ENCODE measurements around the gene PLA1A.

DNA sequence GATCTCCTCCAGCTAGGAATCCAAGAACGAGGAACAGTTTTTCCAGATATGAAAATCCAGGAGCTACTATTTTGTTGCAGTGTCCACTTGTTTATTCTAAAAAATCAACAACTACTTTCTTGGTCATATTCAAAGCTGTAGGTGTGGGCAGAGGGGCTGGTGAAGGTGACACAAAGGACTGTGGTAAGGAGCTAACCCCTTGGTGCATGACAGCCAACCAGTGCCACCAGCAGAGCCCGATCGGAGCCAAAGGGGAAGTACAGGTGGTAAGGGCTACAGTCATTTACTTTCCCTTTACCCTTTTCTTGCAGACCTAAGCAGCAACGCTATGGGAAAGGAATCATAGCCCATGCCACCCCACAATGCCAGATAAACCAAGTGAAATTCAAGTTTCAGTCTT is 30.7 kb downstream of the PLA1A start:
- TF ChIP-seq SIN3A (IDR thresholded peaks at IDR 0.05; ENCODE audit: borderline replicate concordance, insufficient read depth, low read length) (no peak), POLR2AphosphoS5 (IDR thresholded peaks at IDR 0.05; ENCODE audit: low read depth, low read length) (no peak), TAF1 (IDR thresholded peaks at IDR 0.05; ENCODE audit: borderline replicate concordance, insufficient read depth, low read length) (no peak)
